GM18873 (cell line): ENCODE measurements around the gene CAAP1.
"Not testable (repeated sequence)": the region's sequence is repeated elsewhere in the genome, so short reads cannot be mapped to it uniquely, and the experiment has no call there.

Experiments
- ATAC-seq: cut with Tn5 transposase; IDR thresholded peaks from one replicate; pipeline ENCODE4 v1.9.1; 2021; ENCODE audit warnings: mild to moderate bottlenecking, moderate library complexity, moderate number of reproducible peaks; ENCODE audit not compliant: unreplicated experiment, low FRiP score

CAAP1 gene

DNA sequence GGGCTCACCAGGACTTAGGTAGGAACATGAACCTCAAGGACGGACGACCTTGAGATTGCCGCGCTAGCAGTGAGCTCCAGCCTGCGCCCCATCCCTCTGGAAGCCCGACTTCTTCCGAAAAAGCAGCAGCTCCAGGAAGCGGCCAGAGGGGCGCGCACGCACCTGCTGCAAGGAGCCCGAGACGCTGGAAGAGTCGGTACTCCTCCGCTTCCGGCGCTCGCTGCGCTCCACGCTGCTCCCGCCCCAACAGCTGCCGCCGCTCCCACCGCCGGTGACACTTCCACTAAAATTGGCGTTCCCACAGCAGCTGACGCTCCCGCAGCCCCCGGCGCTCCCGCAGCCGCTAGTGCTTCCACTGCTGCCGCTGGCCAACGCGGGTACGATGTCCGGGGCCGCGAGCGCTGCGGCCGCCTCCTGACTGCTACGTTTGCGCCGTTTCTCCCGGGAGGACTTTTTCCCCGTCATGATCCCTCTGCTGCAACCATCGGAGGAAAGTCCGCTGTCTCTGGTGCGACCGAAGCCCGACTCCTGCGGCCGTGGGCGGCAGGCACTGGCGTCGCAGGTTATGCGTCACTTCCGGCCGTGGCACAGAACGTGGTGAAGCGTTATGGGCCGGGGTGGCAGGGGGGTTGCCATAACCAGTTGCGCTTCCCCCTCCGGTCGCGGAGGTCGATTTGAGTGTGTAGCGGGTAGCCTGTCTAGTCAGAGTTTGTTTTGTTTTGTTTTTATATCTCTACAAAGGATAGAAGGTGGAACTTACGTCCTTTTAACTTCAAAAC, at the start of gene CAAP1:
Gene CAAP1, minus strand, starts transcription at position 552 of the 779 bp plus-strand sequence. Its CDS starts 87 bp downstream, at position 465.
- peak; percentile 94 for ATAC-seq

DNA sequence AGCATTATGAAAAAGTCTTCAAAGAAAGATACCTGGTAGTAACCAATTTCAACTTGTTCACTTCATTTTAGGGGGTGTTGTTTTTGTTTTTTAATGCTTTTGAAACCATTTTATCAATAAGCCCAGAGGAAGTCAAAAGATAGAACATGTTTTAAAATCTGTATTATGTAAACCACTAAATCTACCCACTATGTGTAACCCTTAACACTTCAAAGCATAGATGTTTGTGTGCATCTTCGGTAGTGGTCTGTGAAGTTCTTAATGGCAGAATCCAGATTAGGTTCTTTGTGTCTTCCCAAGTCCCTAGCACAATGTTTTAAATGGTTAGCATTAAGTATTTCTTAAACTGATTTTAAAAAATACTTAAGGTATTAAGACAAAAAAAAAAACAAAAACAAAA, 48.2 kb upstream of the CAAP1 start:
- no peak for ATAC-seq

DNA sequence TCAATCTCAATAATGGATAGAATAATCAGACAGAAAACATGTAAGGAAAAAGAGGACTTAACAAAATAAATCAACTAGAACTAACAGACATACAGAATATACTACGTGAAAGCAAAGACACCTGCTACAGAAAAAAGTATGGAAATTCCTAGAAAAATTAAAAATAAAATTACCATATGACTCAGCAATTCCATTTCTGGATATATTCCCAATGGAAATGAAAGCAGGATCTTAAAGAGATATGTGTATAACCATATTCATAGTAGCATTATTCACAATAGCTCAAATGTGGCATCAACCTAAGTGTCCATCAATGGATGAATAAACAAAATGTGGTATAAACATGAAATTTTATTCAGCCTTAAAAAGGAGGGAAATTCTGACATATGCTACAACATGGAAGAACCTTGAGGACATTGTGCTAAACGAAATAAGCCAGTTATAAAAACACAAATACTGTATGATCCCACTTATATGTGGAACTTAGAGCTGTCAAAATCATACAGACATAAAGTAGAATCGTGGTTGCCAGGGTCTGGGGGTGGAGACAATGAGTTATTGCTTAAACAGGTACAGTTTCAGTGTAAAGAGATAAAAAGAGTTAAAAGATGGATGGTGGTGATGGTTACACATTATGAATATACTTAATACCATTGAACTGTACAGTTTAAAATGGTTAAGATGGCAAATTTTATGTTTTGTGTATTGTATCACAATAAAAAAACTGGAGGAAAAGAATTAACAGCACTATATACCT, 47.5 kb upstream of the CAAP1 start:
- no peak for ATAC-seq

- ATAC-seq, result no peak
Measured at GRCh38 chr9:26937816-26938371, 45.3 kb upstream of the CAAP1 start.

DNA sequence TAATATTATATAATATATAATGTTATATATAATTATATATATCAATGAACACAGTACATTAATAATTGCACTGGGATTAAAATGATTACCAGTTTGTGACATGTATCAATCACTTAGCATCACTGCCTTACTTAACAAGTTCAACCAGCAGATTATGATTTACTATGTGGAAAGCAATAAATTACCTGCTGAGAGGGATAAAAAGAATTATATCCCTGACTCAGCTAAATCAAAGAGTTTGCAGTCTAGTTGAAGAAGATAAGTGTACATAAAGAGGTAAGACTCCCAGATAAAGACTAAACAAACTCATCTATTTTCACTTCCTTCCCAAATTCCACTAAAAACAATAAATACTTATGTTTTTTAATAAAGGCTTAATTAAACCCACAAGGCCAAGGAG, 43.2 kb upstream of the CAAP1 start:
- no peak for ATAC-seq

- ATAC-seq, result no peak
Measured at GRCh38 chr9:26928902-26929495, 36.4 kb upstream of the CAAP1 start.

DNA sequence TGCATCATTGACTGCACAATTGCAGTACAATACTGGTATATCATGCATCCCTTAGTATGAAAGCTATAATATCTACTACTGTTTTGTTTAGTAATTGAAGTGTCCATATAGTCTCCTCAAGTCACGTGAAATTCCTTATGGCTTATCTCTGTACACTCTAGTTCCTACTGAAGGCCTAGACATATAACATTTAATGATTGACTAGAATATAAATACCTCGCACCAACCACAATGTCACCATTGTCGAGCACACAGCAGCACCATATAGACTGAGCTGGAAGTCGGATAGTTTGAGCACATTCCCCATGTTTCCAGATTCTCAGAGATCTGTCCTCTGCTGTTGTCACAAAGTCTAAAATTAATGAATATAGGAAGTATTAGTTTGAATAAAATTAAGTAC, 33.0 kb upstream of the CAAP1 start:
- no peak for ATAC-seq

GRCh38 chr9:26919698-26920097, 27.1 kb upstream of the CAAP1 start:
- no peak for ATAC-seq

DNA sequence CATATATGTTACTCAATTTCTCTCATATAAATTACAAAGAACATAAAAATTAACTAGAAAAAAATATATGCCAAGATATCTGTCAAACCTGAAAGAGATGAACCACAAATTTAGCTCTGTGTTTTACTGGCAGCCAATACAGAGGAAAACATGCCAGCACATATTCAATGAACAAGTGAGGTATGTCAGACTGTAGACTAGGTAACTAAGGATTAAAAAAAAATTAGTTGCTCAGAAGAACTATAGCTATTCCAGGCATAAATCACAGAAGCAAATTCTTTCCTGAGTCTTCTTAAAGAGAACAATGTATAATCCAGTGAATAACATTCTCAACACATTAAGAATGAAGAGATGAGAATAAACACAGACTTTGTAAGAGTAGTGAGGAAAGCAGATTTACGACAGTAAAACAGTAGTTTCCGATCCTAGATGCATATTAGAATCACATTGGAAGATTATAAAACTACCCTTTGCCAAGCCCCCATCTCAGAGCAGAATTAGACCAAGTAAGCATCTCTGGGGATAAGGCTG, 20.6 kb upstream of the CAAP1 start:
- no peak for ATAC-seq

- ATAC-seq, result no peak
Measured at GRCh38 chr9:26904671-26905070, 12.1 kb upstream of the CAAP1 start.

DNA sequence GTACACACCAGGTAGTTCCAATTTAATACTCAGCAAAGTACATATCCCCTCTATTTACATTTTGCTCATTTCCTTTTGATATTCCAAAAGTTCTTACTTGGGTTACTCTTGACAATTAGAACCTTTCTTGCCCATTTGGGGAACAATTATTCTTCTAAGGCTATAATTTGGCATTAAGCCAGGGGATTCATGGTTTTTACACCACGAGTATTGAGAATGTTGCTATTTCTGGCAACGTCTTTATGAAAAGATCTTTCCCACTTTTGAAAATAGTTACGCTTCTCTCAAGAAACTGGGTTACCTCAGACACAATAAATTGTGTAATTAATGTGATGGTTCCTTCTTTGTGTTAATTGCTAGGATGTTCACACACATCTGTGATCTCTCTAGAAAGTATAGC, 11.5 kb upstream of the CAAP1 start:
- no peak for ATAC-seq

DNA sequence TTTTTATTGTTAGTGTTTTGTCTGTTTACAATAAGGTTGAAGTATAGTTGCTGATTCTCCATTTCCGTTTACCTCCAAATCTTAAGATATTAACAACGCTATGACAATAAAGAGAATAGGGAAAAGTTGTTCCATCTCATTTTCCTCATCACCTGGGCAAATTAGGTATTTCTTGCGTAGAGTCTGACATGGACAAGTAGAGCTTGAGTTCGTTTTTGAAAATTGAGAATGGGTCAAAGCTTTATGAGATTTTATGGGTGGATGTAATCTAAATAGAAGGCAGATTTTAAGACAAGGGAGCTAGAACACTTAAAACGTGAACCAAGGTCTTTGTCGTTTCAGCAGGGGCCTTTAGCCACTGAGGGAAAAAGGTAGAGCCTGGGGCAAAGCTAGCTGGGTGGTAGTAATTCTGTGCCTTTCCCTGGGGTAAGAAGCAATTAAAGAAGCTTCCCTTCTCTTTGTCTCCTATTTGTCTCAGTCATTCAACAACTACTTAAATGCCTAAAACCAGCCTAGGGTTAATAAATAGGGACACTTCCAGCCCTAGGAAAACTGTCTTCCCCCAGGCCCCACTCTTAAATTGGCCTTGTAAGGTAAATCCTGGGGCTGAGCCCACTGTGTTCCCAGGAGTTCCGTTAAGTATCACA, 551 bp upstream of the CAAP1 start:
- no peak for ATAC-seq

DNA sequence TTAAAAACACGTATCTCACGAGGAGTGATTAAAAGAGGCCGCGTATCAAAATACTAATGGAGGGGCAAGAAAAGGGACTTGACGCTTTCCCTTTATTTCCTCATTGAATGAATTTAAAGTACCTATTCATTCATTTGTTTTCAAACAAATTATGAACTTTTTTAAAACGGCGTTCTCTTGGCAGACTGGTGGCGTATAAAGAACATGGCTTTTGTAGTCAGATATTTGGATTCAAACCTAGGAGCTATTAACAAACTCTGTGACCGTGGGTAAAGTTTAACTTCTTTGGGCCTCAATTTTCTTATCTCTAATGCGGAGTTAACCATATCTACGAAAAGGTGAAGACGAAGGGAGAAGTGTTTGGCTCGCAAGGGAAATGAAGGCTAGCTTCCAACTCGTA, 876 bp downstream of the CAAP1 start:
- ATAC-seq, result no peak

DNA sequence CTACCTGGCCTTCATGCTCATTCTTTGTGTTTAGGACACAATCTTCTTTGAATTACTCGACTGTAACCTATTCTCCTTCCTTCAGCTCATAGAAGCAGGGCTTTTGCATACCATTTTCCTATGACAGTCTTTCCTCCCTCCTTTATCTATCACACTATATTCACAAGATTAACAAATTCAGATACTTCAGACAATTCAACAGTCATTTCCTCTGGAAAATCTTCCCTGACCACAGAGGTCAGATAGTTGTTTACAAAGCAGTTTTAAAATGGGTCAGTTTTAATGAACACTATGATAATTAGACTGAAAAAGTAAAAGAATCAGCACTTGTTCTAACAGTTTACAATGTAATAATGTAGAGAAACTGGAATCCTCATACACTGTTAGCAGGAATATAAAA, 4.3 kb downstream of the CAAP1 start:
- no peak for ATAC-seq

DNA sequence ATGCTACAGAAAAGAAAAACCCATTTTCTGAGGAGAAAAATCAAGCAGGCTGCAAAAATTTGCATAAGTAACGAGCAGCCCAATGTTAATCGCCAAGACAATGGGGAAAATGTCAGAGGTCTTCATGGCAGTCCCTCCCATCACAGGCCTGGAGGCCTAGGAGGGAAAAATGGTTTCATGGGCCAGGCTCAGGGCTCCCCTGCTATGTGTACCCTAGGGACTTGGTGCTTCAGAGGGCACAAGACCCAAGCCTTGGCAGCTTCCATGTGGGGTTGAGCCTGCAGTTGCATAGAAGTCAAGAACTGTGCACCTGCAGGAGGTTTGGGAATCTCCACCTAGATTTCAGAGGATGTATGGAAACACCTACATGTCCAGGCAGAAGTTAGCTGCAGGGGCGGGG, 10.4 kb downstream of the CAAP1 start:
- ATAC-seq, result no peak

DNA sequence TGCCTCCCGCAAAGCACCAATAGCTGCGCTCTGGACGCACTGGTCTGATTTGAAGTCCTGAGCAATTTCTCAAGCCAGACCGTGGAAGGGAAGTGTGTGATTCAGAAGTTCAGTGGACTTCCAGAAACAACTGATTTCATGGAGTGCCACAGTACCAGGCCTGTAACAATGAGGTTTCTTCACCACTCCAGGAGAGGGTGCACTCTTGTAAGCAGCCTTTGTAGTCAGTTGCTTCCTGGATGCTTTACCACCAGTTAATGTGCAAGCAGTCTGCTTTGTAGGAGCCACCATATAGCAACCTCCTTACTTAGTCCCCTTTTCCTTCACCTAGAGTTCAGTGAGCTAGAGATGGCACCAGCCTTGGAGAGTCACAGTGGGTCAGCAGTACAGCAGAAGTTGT, 12.3 kb downstream of the CAAP1 start:
- ATAC-seq, result no peak

GRCh38 chr9:26875155-26875554, 17.4 kb downstream of the CAAP1 start:
- not testable (repeated sequence) for ATAC-seq

DNA sequence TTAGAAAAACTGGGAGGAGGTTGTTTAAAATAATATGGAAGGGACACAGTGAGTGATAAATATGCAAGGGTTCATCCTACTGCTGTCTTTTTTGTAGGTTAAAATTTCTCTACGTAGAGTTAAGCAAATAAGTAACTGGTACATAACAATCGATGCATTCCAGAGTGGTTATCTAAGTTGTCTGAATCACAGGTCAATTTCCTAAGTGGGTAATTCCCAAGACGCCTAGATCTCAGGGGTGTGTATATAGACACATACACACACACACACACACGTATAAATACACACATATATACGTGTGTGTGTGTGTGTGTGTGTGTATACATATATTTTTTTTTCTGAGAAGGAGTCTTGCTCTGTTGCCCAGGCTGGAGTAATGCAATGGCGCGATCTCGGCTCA, 22.3 kb downstream of the CAAP1 start:
- no peak for ATAC-seq

GRCh38 chr9:26863074-26863473, 29.5 kb downstream of the CAAP1 start:
- ATAC-seq, result no peak

DNA sequence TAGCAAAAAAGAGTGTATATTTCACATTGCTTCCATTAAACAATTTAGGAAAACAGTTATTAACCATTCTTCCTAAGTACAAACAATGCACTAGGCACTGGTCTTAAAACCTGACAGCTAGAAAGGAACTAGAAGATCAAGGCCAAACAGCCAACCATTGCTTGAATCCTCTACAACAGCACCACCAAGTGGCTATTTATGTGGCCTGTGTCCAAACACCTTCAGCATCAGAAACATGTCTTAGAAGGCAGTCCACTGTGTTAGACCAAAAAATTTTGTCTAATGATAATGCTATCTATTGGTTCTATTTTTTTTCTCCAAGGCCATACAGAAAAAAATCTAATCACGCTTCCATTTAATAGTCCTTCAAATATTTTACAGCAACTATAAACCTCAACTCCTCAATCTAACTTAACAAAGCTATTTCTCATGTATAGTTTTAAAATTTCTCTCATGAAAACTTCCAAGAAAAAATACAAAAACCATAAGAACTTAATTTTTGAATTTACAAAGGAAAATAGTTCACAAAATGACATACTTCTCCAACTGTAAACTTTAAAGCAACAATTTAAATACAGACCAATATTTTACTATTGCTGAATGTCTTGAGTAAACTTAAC, 36.1 kb downstream of the CAAP1 start:
- peak; percentile 76 for ATAC-seq
